Measurements from ENCODE around the gene POGK. TPM values are rescaled to one million over a fixed set of nuclear protein-coding genes. Genes with fewer than 3 reads are reported as not detected.

Gene POGK
- total RNA-seq, 1 donor from 2014 or later: 45.8 TPM

- H3K4me3 ChIP-seq (ENCODE audit: low read depth, low read length): no peak overlapping the region
- DNase-seq (ENCODE audit: low read depth): no peak
- H3K36me3 ChIP-seq (ENCODE audit: control insufficient read depth, insufficient read depth, low read length): peaks cover 2% of the 10 kb centered on the region
- TF ChIP-seq CTCF (IDR thresholded peaks at IDR 0.05; ENCODE audit: insufficient read depth, low read length, poor library complexity, severe bottlenecking): no peak
- H3K27me3 ChIP-seq (ENCODE audit: control insufficient read depth, insufficient read depth, low read length): no peaks in the 10 kb centered on the region
Observed at GRCh38 chr1:166848193-166848592, 8.9 kb downstream of the POGK start.

- Histone ChIP-seq H3K36me3 (ENCODE audit: control insufficient read depth, insufficient read depth, low read length) (peaks cover 4% of the 10 kb centered on the region), H3K27me3 (ENCODE audit: control insufficient read depth, insufficient read depth, low read length) (no peaks in the 10 kb centered on the region), H3K4me3 (ENCODE audit: low read depth, low read length) (no peak overlapping the region)
- TF ChIP-seq CTCF (IDR thresholded peaks at IDR 0.05; ENCODE audit: insufficient read depth, low read length, poor library complexity, severe bottlenecking): no peak
- DNase-seq (ENCODE audit: low read depth): no peak
Observed at GRCh38 chr1:166849135-166849534, 9.9 kb downstream of the POGK start.

- no peak for TF ChIP-seq CTCF (IDR thresholded peaks at IDR 0.05; ENCODE audit: insufficient read depth, low read length, poor library complexity, severe bottlenecking)
- no peak for DNase-seq (ENCODE audit: low read depth)
- no peak overlapping the region for H3K4me3 ChIP-seq (ENCODE audit: low read depth, low read length)
- H3K27me3 ChIP-seq (ENCODE audit: control insufficient read depth, insufficient read depth, low read length): no peaks in the 10 kb centered on the region
- H3K36me3 ChIP-seq (ENCODE audit: control insufficient read depth, insufficient read depth, low read length): peaks cover 2% of the 10 kb centered on the region
Observed at GRCh38 chr1:166852918-166853317, 13.6 kb downstream of the POGK start.

GRCh38 chr1:166855558-166855957 is 16.3 kb downstream of the POGK start:
- no peaks in the 10 kb centered on the region for H3K27me3 ChIP-seq (ENCODE audit: control insufficient read depth, insufficient read depth, low read length)
- H3K4me3 ChIP-seq (ENCODE audit: low read depth, low read length): no peak overlapping the region
- peaks cover 1% of the 10 kb centered on the region for H3K36me3 ChIP-seq (ENCODE audit: control insufficient read depth, insufficient read depth, low read length)
- DNase-seq (ENCODE audit: low read depth): no peak
- TF ChIP-seq CTCF (IDR thresholded peaks at IDR 0.05; ENCODE audit: insufficient read depth, low read length, poor library complexity, severe bottlenecking): no peak

- Histone ChIP-seq H3K27me3 (ENCODE audit: control insufficient read depth, insufficient read depth, low read length) (no peaks in the 10 kb centered on the region), H3K36me3 (ENCODE audit: control insufficient read depth, insufficient read depth, low read length) (peaks cover 1% of the 10 kb centered on the region), H3K4me3 (ENCODE audit: low read depth, low read length) (no peak overlapping the region)
- no peak for TF ChIP-seq CTCF (IDR thresholded peaks at IDR 0.05; ENCODE audit: insufficient read depth, low read length, poor library complexity, severe bottlenecking)
- no peak for DNase-seq (ENCODE audit: low read depth)
Observed at GRCh38 chr1:166857995-166858394, 18.7 kb downstream of the POGK start.

- Histone ChIP-seq H3K4me3 (ENCODE audit: low read depth, low read length) (no peak overlapping the region), H3K36me3 (ENCODE audit: control insufficient read depth, insufficient read depth, low read length) (peaks cover 1% of the 10 kb centered on the region), H3K27me3 (ENCODE audit: control insufficient read depth, insufficient read depth, low read length) (no peaks in the 10 kb centered on the region)
- no peak for TF ChIP-seq CTCF (IDR thresholded peaks at IDR 0.05; ENCODE audit: insufficient read depth, low read length, poor library complexity, severe bottlenecking)
- no peak for DNase-seq (ENCODE audit: low read depth)
Observed at GRCh38 chr1:166858726-166859419, 19.6 kb downstream of the POGK start.
